Measurements from ENCODE around the gene PCK1.

Gene PCK1

GRCh38 chr20:57536771-57537724 is 23.9 kb upstream of the PCK1 start:
- DNase-seq (no peak), ATAC-seq (no peak)

DNA sequence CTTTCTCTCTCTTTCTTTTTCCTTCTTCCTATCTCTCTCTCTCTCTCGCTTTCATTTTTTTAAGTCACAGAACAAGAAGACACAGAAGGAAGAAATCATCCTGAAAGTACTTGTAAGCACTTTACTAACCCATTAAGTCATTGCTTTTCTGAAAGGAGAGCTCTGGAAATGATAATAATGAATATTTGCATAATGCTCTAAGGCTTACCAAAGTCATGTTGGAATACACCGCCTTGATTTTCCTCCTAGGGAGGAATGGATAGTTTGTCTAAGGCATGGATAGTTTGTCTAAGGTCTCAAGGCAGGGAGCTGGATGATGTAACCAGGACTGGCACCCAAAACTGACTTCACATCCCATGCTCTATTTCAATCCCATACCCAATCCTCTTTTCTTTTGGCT is 23.1 kb upstream of the PCK1 start:
- no peak for ATAC-seq
- no peak for DNase-seq

GRCh38 chr20:57539889-57540288 is 21.0 kb upstream of the PCK1 start:
- ATAC-seq (no peak), DNase-seq (no peak)

DNA sequence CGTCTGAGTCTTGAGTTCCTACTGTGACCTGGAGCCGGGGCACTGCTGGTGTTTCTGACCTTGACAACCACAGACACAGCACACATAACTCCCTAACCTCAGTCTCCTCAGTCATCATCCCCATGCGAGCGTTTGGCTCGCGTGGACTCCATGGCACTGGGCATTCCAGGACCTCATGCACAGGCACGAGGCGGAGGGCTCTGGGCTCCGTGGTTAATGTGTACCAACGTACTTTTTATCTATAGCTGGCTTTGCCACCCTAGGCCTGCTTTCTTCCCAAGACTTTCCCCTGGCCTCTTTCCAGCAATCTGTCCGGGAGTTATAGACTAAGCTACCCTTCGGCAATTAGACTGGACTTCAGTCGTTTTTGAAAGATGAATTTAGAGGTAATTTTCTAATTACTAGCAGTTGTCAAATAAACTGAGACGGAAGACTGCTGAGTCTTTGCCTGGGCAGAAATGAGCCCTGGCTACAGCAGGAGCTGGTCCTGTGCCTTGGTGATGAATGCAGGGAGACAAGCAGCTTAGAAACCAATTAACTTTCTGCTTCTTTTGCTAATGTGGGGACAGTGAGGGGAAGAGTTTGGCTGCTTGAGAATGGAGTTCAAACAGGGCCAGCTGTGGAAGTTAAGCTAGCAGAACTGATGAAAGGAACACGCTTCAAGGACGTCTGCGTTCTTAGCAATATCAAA is 19.9 kb upstream of the PCK1 start:
- ATAC-seq (no peak), DNase-seq (no peak)

DNA sequence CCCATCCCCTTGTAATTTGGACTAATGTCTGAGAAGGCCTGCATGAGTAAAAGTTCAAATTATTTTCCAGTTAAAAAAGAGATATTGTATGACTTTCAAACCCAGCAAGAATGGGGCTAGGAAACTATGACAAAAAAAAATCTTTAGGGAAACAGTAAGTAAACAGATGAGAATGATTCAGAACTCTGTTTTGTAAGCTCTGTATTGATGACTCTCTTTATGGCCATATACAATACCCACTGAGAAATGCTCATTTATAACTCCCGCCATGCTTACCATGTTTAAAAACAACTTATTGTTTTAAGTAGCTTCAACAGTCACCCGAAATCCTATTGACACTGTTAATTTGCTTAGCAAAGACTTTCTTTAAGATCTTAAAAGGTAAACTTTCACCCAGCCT is 17.2 kb upstream of the PCK1 start:
- no peak for DNase-seq
- ATAC-seq = no peak

- ATAC-seq (peak; percentile 83), DNase-seq (peak; percentile 13)
Observed at GRCh38 chr20:57544838-57545564, 15.9 kb upstream of the PCK1 start.

DNA sequence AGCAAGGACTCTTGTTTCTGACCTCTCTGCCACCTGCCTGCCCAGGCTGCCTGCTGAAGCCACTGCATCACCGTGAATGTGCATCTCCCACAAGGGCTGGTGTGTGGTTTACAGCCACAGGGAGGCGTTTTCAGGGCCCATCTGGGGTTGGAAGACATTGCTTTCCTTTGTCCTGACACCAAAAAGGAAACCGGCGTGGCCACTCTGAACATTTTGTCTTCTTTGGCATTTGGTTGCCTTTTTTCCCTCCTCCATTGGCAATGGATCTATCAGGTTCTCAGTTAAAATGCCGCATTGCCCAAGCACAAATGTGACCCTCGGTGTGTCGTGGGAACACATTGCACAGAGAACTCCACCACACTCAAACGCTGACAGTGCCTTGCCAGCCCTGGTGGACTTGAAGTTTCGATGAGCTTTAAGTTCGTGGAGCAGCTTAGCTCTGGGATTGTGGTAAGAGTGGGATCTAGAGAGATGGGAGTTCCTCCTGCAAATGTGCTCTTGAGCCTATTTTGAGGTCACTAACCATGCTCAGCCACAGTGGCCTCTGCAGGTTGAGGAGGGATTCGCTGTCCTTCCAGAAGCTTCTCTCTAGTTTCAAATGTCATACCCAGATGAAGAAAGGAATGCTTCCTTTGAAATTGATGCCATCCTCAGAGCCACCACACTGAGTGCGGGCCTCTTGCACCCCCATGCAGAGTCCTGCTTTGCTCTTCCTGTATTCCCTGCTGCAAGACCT is 14.8 kb upstream of the PCK1 start:
- ATAC-seq (no peak), DNase-seq (no peak)

GRCh38 chr20:57546956-57547649 is 13.8 kb upstream of the PCK1 start:
- DNase-seq = no peak
- no peak for ATAC-seq

DNA sequence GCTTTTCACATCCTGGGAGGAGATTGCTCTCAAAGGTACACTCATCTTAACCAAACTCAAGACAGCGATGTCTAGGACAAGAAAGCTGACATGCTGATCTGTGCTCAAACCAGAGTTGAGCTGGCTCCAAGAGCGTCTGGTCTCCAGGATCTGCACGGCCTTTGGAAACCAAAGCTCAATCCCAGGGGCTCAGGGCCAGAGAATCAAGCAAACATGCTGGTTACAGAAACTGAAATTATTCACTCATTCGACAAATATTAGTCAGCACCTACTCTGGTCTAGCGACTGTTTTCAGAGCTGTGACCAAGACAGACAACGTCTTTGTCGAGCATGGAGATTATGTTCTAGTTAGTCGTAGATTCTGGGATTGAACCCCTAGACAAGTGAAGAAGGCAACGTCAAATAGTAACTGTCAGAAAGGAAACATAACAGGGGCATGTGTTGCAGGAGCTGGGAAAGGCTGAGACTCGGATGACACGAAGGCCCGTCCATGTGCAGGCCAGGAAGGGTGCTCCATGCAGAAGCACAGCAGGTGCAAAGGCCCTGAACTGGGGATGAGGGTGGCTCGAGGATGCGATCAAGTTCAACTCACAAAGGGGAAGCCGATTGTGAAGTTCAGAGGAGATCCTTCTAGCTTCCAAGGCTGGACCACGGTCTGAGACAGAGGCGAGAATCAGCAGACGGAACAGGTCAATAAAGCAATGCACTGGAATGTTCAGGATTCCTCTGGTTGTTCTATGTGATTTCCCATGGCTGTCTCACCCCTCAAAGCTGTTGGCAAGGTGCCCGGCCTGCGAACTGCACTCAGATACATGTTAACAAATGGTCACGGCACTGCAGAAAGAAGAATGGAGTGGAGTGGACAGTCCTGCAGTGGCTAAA is 12.5 kb upstream of the PCK1 start:
- DNase-seq = no peak
- no peak for ATAC-seq

DNA sequence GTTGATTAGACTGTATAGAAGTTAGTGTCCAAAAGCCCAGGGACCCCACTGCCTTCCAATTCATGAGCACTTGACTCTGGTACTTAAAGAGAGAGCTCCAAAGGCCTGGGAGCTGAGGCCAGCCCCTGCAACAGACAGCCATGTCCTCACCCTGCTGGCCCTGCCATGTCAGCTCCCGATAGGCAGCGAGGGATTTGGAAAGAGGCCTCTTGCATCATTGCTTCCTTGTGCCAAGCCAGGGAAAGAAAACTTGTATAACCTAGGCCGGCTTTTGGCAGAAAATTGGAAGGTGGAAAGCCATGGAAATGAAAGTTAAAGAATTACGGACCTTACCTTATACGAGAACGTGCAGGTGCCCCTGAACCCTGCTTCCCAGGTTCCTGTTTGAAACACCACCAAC is 8.4 kb upstream of the PCK1 start:
- DNase-seq = no peak

DNA sequence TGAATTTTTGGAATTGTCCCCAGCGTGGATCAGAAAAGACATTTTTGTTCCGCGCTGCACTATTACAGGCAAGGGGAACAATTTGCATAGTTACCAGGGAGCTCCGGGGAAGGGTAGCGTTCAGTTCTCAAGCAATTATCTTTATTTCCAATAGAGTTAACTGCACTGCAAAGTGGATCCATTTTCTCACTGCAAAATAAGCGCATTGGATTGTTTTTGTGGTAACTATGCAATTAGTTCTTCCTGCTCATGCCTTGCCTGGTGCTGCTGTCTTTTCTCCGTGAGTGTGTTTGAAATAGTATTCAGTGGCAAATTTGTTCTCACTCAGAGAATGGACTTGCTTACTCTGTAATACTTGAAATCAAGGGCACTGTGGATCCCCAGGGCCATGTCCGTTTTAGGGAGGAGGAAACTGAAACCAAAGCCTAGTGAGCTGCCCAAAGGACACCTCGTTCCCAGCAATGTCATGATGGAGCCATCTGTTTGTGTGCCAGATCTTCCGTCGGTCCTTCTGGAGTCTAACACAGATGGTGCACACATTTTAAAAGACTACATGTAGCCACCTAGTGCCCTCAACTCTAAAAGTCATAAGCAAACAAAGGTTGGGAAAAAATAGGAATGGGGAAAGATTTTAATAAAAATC is 7.4 kb upstream of the PCK1 start:
- DNase-seq (no peak), ATAC-seq (no peak)

More for the DNA sequence above, 8.4 kb upstream of the PCK1 start:
- no peak for ATAC-seq

GRCh38 chr20:57555457-57556184 is 5.3 kb upstream of the PCK1 start:
- ATAC-seq (no peak), DNase-seq (no peak)

- DNase-seq = no peak
Observed at GRCh38 chr20:57556980-57557274, 4.0 kb upstream of the PCK1 start.

GRCh38 chr20:57557926-57558613 is 2.8 kb upstream of the PCK1 start:
- DNase-seq = no peak
- ATAC-seq = no peak

More at GRCh38 chr20:57556980-57557274, 4.0 kb upstream of the PCK1 start:
- ATAC-seq = no peak

- DNase-seq = no peak
- no peak for ATAC-seq
Observed at GRCh38 chr20:57558614-57559288, 2.2 kb upstream of the PCK1 start.

DNA sequence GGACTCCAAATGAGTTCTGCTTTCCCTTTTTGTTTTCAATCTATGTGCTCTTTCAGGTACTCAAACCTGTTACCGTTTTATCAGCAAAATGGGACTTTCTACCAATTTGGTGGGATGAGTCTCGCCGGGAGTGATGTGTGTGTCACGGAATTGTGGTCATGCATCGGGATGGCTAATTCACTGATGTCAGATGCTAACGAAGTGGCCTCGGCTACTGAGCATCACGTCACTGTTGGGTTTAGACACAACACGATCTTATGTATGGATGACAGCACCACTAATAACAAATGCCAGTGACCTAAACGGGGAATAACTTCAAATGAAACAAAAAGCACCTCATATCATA is 1.6 kb upstream of the PCK1 start:
- ATAC-seq (no peak), DNase-seq (no peak)

GRCh38 chr20:57559658-57560553 is 1.0 kb upstream of the PCK1 start:
- DNase-seq (no peak), ATAC-seq (no peak)

All from stimulated activated naive CD8-positive, alpha-beta T cell treated with anti-CD3 and anti-CD28 coated beads, Interleukin-15, Interleukin-2, amounts not matched to agents 100 U/mL and 50 U/mL, for 24 hours (primary cell).